Caco-2 (cell line): ENCODE results near the gene HOXB9. TPM values are rescaled to one million over a fixed set of nuclear protein-coding genes. Genes with fewer than 3 reads are reported as not detected.

Experiments
- BruUV-seq: library from RNA; stranded (reverse); fragments of 400-500 nt; replicated peaks from 2 replicates; lab custom pipeline; 2021; lab: Mats Ljungman, UMichigan
- CTCF ChIA-PET: fragments of 300-600 bp; sonication (Branson Sonifier 250); formaldehyde crosslinking; loops from one replicate; lab custom pipeline; 2022; ENCODE audit warnings: antibody characterized with exemption; lab: Charles Lee
- POLR2A ChIA-PET: fragments of 300-600 bp; sonication (Branson Sonifier 250); formaldehyde crosslinking; loops from one replicate; lab custom pipeline; 2022; ENCODE audit warnings: antibody characterized with exemption; lab: Charles Lee
- DNase-seq, 2 experiments: peaks; one replicate each; pipeline versions ENCODE4 v3.0.0 to v3.0.0-alpha.2; 2020 to 2022
- H3K27me3 ChIP-seq: replicated peaks from 2 replicates; pipeline ENCODE4 v1.6.0; 2011; ENCODE audit warnings: low read length; ENCODE audit not compliant: control insufficient read depth, insufficient read depth
- H3K36me3 ChIP-seq: 2 replicates; pipeline ENCODE4 v1.5.1; 2011; ENCODE audit warnings: low read length; ENCODE audit not compliant: control insufficient read depth, insufficient read depth
- H3K4me1 ChIP-seq: fragments of 250-450 bp; sonication (Bioruptor Pico); 2 replicates; pipeline ENCODE4 v1.5.1; 2020; ENCODE audit warnings: mild to moderate bottlenecking
- H3K4me3 ChIP-seq: 2 replicates; pipeline ENCODE4 v1.5.1; 2011; ENCODE audit warnings: low read depth, mild to moderate bottlenecking, control low read depth, low read length
- H3K9me3 ChIP-seq: fragments of 250-450 bp; sonication (Bioruptor Pico); 2 replicates; pipeline ENCODE4 v1.5.1; 2020; ENCODE audit warnings: mild to moderate bottlenecking, moderate library complexity
- H3K27ac Mint-ChIP-seq: one replicate; pipeline ENCODE4 v1.8.0; 2022; ENCODE audit warnings: mixed read lengths; ENCODE audit not compliant: unreplicated experiment
- H3K27me3 Mint-ChIP-seq: one replicate; pipeline ENCODE4 v1.8.0; 2022; ENCODE audit warnings: mixed read lengths; ENCODE audit not compliant: insufficient read depth, unreplicated experiment
- H3K36me3 Mint-ChIP-seq: one replicate; pipeline ENCODE4 v1.8.0; 2022; ENCODE audit warnings: mild to moderate bottlenecking, mixed read lengths; ENCODE audit not compliant: insufficient read depth, unreplicated experiment
- H3K4me1 Mint-ChIP-seq: one replicate; pipeline ENCODE4 v1.8.0; 2022; ENCODE audit warnings: low read depth, mixed read lengths; ENCODE audit not compliant: unreplicated experiment
- H3K4me3 Mint-ChIP-seq: one replicate; pipeline ENCODE4 v1.8.0; 2022; ENCODE audit warnings: mild to moderate bottlenecking, moderate library complexity, mixed read lengths; ENCODE audit not compliant: unreplicated experiment
- H3K9me3 Mint-ChIP-seq: one replicate; pipeline ENCODE4 v1.8.0; 2022; ENCODE audit warnings: mixed read lengths; ENCODE audit not compliant: unreplicated experiment
- intact Hi-C: fragments of 100-400 bp; cut with micrococcal nuclease; formaldehyde crosslinking; loops from one replicate; pipeline ENCODE4 v1.10.0; 2022; ENCODE audit not compliant: unreplicated experiment
- total RNA-seq: library from RNA; stranded (reverse); gene quantifications from 2 replicates; pipeline ENCODE4 v1.2.3, GENCODE V29; 2022
- TF ChIP-seq, protein P1 (sequence below), 2 experiments: fragments of 200-600 bp in 1 of 2; IDR thresholded peaks; 1 replicate in 1 of 2; 2 replicates in 1 of 2; pipeline versions ENCODE4 v1.5.1 to v1.8.0; 2011 to 2022; ENCODE audit warnings: antibody characterized with exemption in 1 of 2, control low read depth in 1 of 2, inconsistent platforms in 1 of 2, low read depth in 1 of 2, low read length in 1 of 2, mild to moderate bottlenecking in 1 of 2, moderate library complexity in 1 of 2; ENCODE audit not compliant: insufficient read depth in 1 of 2, severe bottlenecking in 1 of 2, unreplicated experiment in 1 of 2

Gene HOXB9
- total RNA-seq, 1 experiment from 2014 or later: 4.5 TPM

DNA sequence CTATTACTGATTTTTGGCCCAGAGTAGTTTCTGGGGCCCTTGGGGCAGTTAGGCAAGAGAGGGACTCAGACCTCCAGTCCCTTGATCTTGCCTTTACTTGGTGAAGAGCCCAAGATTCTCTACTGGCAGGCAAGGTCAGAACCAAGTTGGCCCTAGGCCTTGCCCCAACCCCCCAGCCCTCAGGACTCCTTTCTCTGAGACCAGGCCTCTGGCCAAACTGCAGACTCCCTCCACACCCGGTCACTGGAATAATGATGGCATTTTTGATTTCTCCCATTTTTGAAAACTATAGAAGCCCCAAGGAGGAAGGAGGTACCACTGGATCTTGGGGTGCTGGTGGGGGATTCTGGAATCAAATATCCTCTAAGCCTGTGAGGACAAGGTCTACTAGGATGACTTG, 18.0 kb upstream of the HOXB9 start:
- Mint-ChIP-seq H3K4me1 (peaks cover 7% of the 10 kb centered on the region), H3K36me3 (no peaks in the 10 kb centered on the region), H3K9me3 (no peaks in the 10 kb centered on the region), H3K27ac (no peak overlapping the region), H3K4me3 (no peak overlapping the region), H3K27me3 (peaks cover 15% of the 10 kb centered on the region)
- Histone ChIP-seq H3K4me3 (no peak overlapping the region), H3K4me1 (peaks cover 9% of the 10 kb centered on the region; the same call in 1 of the 2 replicates), H3K36me3 (no peaks in the 10 kb centered on the region), H3K27me3 (no peaks in the 10 kb centered on the region), H3K9me3 (no peaks in the 10 kb centered on the region)
- ChIA-PET POLR2A (no interaction called here), CTCF (no interaction called here)
- peak in 1 of 2 experiments; percentile 28 for DNase-seq
- intact Hi-C loops: no loop called here
- TF ChIP-seq, protein P1, sequence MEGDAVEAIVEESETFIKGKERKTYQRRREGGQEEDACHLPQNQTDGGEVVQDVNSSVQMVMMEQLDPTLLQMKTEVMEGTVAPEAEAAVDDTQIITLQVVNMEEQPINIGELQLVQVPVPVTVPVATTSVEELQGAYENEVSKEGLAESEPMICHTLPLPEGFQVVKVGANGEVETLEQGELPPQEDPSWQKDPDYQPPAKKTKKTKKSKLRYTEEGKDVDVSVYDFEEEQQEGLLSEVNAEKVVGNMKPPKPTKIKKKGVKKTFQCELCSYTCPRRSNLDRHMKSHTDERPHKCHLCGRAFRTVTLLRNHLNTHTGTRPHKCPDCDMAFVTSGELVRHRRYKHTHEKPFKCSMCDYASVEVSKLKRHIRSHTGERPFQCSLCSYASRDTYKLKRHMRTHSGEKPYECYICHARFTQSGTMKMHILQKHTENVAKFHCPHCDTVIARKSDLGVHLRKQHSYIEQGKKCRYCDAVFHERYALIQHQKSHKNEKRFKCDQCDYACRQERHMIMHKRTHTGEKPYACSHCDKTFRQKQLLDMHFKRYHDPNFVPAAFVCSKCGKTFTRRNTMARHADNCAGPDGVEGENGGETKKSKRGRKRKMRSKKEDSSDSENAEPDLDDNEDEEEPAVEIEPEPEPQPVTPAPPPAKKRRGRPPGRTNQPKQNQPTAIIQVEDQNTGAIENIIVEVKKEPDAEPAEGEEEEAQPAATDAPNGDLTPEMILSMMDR (IDR thresholded peaks at IDR 0.05; ENCODE audit: insufficient read depth in 1 of 2, low read depth in 1 of 2, low read length in 1 of 2, severe bottlenecking in 1 of 2, unreplicated experiment in 1 of 2): no peak
- no TSS peak for BruUV-seq

DNA sequence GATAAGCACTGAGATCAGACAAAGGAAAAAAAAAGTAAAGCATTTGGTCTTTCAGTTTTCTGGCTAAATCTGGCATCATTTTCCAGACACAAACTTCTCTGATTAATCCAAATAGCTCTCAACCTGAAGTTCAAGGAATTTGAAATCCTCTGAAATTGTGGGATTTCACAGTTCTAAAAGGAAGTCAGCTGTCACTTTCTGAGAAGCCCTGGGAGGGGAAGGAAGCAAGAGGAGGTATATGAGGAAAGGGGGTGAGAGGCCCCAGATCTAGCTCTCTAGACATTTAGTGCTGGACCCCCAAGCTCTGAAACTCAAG, 17.5 kb upstream of the HOXB9 start:
- no peaks in the 10 kb centered on the region for H3K9me3 Mint-ChIP-seq
- peaks cover 15% of the 10 kb centered on the region for H3K27me3 Mint-ChIP-seq
- TF ChIP-seq, protein P1 (IDR thresholded peaks at IDR 0.05; ENCODE audit: insufficient read depth in 1 of 2, low read depth in 1 of 2, low read length in 1 of 2, severe bottlenecking in 1 of 2, unreplicated experiment in 1 of 2): no peak
- H3K36me3 Mint-ChIP-seq: no peaks in the 10 kb centered on the region
- ChIA-PET CTCF (no interaction called here), POLR2A (interaction anchor here (0.5 kb wide), 1 partner anchor 994 kb away, joined by 4 read pairs; no protein-coding TSS in a partner anchor)
- peaks cover 9% of the 10 kb centered on the region; the same call in 1 of the 2 replicates for H3K4me1 ChIP-seq
- DNase-seq: peak in 1 of 2 experiments; percentile 19
- H3K4me3 ChIP-seq: no peak overlapping the region
- H3K9me3 ChIP-seq: no peaks in the 10 kb centered on the region
- intact Hi-C loops: no loop called here
- no peaks in the 10 kb centered on the region for H3K36me3 ChIP-seq
- H3K4me3 Mint-ChIP-seq: no peak overlapping the region
- no peak overlapping the region for H3K27ac Mint-ChIP-seq
- H3K4me1 Mint-ChIP-seq: peaks cover 7% of the 10 kb centered on the region
- no TSS peak for BruUV-seq
- H3K27me3 ChIP-seq: no peaks in the 10 kb centered on the region

DNA sequence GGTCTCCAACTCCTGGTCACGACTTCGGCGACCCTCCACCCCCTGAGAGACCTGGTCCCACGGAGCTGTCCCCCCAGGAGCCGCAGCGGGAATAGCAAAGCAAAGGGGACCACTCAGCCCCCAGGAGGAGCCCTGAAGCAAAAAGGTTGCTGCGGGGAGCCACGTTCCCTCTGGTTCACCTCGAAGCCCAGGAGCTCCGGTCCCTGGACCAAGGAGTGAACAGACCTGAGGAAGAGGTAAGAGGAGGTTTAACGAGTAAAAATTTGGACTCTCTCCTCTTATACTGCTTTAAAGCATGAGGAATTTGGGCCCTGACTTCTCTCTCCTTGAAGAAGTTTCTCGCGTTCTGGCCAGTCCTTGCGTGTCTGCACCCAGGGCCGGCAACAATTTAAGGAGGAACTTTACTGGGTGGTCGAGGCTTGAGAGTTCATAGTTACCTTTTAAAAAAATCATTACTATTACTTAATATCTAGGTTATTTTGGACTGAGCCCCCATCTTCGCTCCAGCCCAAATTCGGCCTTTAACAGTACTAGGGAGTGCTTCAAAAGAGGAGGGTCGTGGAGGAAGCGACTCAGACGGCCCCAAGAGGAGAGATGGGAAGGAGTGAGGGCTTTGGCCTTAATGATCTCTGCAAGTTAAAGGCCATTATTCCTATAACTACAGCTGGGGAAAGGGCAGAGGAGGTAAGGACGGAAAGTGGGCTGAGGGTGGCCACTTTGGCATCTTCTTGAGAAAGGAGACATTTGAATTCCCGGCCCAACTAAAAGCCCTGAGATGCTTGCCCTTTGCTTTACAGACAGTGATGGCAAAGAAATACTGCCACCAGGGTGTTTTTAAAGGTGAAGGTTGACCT, 16.9 kb upstream of the HOXB9 start:
- H3K36me3 ChIP-seq: no peaks in the 10 kb centered on the region
- ChIA-PET POLR2A (interaction anchor here (0.5 kb wide), 1 partner anchor 993 kb away, joined by 4 read pairs; no protein-coding TSS in a partner anchor), CTCF (no interaction called here)
- BruUV-seq: no TSS peak
- intact Hi-C loops: no loop called here
- Mint-ChIP-seq H3K27ac (no peak overlapping the region), H3K4me3 (no peak overlapping the region), H3K27me3 (peaks cover 18% of the 10 kb centered on the region), H3K9me3 (no peaks in the 10 kb centered on the region), H3K36me3 (no peaks in the 10 kb centered on the region), H3K4me1 (peaks cover 7% of the 10 kb centered on the region)
- H3K4me1 ChIP-seq: peaks cover 9% of the 10 kb centered on the region; the same call in 1 of the 2 replicates
- H3K4me3 ChIP-seq: no peak overlapping the region
- TF ChIP-seq, protein P1 (IDR thresholded peaks at IDR 0.05; ENCODE audit: insufficient read depth in 1 of 2, low read depth in 1 of 2, low read length in 1 of 2, severe bottlenecking in 1 of 2, unreplicated experiment in 1 of 2): no peak
- peak in 1 of 2 experiments; percentile 19 for DNase-seq
- H3K9me3 ChIP-seq: no peaks in the 10 kb centered on the region
- no peaks in the 10 kb centered on the region for H3K27me3 ChIP-seq
